ENCODE results near the gene FGD5. TPM values are rescaled to one million over a fixed set of nuclear protein-coding genes. Genes with fewer than 3 reads are reported as not detected.
A peak's percentile ranks its signal among the peaks of the same experiment; 100 is the strongest.

Gene FGD5
- total RNA-seq, 4 donors from 2014 or later, result 0.80 to 12.0 (median 3.9) TPM

DNA sequence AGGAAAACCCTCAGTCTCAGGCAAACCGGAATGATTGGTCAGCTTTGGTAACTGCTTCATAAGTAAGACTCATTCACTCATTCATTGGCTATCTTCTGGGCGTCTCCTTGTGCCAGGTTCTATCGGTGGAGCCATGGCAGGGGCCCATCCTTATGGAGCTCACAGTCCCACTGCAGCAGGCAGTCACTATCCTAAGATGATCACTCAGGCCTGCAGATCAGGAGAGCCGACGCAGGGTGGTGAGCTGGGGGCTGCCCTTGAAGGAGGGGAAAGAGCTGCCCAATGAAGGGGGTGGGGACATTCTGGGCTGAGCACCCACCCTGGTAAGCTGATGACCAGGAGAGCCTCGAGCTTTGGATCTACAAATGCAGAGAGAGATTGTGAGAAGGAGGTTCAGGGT lies 20.5 kb upstream of the FGD5 start:
- 63 to 67% methylated on average over 1 to 4 of the region's 6 CpGs for WGBS, 2 donors
- H3K27ac ChIP-seq, result no peak overlapping the region
- intact Hi-C loops (cut with DNase I), result no loop called here
- peaks cover 0 to 21% (median 19%) of the 10 kb centered on the region in 3 donors for H3K4me1 ChIP-seq
- no peaks in the 10 kb centered on the region for H3K36me3 ChIP-seq
- no peak overlapping the region for H3K4me3 ChIP-seq
- no peak for TF ChIP-seq POLR2A (IDR thresholded peaks at IDR 0.05)
- TF ChIP-seq, protein P1, sequence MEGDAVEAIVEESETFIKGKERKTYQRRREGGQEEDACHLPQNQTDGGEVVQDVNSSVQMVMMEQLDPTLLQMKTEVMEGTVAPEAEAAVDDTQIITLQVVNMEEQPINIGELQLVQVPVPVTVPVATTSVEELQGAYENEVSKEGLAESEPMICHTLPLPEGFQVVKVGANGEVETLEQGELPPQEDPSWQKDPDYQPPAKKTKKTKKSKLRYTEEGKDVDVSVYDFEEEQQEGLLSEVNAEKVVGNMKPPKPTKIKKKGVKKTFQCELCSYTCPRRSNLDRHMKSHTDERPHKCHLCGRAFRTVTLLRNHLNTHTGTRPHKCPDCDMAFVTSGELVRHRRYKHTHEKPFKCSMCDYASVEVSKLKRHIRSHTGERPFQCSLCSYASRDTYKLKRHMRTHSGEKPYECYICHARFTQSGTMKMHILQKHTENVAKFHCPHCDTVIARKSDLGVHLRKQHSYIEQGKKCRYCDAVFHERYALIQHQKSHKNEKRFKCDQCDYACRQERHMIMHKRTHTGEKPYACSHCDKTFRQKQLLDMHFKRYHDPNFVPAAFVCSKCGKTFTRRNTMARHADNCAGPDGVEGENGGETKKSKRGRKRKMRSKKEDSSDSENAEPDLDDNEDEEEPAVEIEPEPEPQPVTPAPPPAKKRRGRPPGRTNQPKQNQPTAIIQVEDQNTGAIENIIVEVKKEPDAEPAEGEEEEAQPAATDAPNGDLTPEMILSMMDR (IDR thresholded peaks at IDR 0.05), result no peak
- no peak for DNase-seq
- H3K9me3 ChIP-seq, result no peaks in the 10 kb centered on the region
- peaks cover 0 to 8% (median 0%) of the 10 kb centered on the region in 4 donors for H3K27me3 ChIP-seq

DNA sequence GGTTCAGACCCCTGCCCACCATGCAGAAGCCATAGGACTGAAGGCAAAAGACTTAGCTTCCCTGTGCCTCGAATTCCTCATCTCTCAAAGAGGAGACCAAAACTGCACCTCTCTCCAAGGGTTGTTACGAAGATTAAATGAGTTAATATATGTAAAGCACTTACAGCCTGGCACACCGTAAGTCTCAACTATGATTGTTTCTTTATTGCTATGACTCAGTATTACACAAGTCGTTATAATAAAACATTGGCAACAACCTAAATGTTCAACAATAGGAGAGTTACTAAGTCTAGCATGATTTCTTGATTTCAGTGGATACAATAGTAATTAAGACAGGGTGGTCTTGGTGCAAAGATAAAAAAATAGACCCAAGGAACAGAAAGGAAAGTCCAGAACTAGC lies 19.6 kb upstream of the FGD5 start:
- peaks cover 0 to 23% (median 13%) of the 10 kb centered on the region in 3 donors for H3K4me1 ChIP-seq
- no peaks in the 10 kb centered on the region for H3K36me3 ChIP-seq
- H3K9me3 ChIP-seq, result no peaks in the 10 kb centered on the region
- no peak for DNase-seq
- 28 to 63% methylated on average over 4 of the region's 4 CpGs for WGBS, 2 donors
- no peak overlapping the region for H3K27ac ChIP-seq
- peaks cover 0 to 13% (median 0%) of the 10 kb centered on the region in 4 donors for H3K27me3 ChIP-seq
- H3K4me3 ChIP-seq, result no peak overlapping the region
- intact Hi-C loops (cut with DNase I), result no loop called here
- TF ChIP-seq, protein P1 (IDR thresholded peaks at IDR 0.05), result no peak
- TF ChIP-seq POLR2A (IDR thresholded peaks at IDR 0.05), result no peak

DNA sequence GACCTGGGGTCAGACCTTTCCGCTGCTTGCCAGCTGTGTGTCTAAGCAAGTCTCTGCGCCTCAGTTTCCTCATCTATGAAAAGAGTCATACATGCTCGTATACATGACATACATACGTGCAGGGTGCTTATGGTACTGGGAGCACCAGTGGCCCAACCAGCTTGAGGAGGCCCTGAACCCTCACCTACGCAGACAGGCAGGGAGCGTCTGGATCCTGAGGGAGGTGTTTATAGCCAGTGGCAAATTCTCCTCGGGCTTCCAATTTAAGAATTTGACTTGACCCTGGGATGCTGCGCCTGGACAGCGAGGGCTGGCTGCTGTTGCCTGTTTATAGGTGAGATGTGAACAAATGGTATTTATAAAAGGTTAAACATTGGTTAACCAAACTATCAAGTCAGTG lies 17.7 kb upstream of the FGD5 start:
- intact Hi-C loops (cut with DNase I), result no loop called here
- Histone ChIP-seq H3K36me3 (no peaks in the 10 kb centered on the region), H3K27ac (no peak overlapping the region), H3K4me1 (peaks cover 0 to 40% (median 11%) of the 10 kb centered on the region in 3 donors), H3K4me3 (no peak overlapping the region), H3K27me3 (peaks cover 0 to 30% (median 0%) of the 10 kb centered on the region in 4 donors), H3K9me3 (no peaks in the 10 kb centered on the region)
- TF ChIP-seq, protein P1 (IDR thresholded peaks at IDR 0.05), result no peak
- TF ChIP-seq POLR2A (IDR thresholded peaks at IDR 0.05), result no peak
- WGBS, 2 donors, result 82 to 88% methylated on average over 4 to 7 of the region's 9 CpGs
- DNase-seq, result no peak

DNA sequence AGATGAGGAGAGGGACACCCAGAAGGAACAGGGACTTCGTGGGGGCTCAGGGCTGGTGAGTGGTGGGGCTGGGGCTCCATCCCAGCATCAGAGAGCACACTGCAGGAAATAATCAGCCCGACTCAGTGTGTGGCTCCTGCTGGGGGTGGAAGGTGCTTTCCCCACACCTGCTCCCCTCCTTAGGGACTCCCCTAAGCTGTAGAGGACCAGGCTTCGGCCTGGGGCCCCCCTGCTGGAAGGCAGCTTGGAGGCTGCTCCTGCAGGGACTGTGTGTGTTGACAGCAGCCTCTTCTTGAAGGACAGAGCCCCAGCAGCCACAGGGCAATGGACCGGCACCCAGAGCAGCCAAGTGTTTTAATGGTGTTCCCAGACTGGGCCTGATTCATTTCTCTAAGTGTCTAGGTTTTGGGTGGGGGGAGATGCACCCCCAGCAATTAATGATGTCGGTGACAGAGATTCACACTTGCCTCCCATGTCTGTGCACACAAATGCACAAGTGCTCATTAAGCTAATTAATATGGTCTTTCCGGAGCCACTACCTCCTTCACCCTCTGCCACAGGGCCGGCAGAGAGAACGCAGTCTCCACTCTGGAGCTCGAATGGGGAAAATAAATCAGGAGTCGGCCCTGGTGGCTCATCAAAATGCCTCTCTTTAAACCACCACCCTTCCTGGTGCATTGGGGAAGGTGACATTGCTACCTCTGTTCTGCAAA lies 16.9 kb upstream of the FGD5 start:
- intact Hi-C loops (cut with DNase I), result no loop called here
- Histone ChIP-seq H3K4me3 (no peak overlapping the region), H3K27me3 (peaks cover 0 to 32% (median 0%) of the 10 kb centered on the region in 4 donors), H3K9me3 (no peaks in the 10 kb centered on the region), H3K27ac (peak overlapping the region in 2 of 4 donors; percentile 11 to 37), H3K4me1 (peaks cover 0 to 40% (median 6%) of the 10 kb centered on the region in 3 donors), H3K36me3 (no peaks in the 10 kb centered on the region)
- WGBS, 2 donors, result 62 to 65% methylated on average over 5 to 8 of the region's 10 CpGs
- no peak for DNase-seq
- no peak for TF ChIP-seq POLR2A (IDR thresholded peaks at IDR 0.05)
- TF ChIP-seq, protein P1 (IDR thresholded peaks at IDR 0.05), result no peak

GRCh38 chr3:14802381-14802731 lies 16.4 kb upstream of the FGD5 start:
- Histone ChIP-seq H3K9me3 (no peaks in the 10 kb centered on the region), H3K4me3 (no peak overlapping the region), H3K36me3 (no peaks in the 10 kb centered on the region), H3K27me3 (peaks cover 0 to 37% (median 0%) of the 10 kb centered on the region in 4 donors), H3K27ac (peak overlapping the region in 2 of 4 donors; percentile 11 to 37), H3K4me1 (peaks cover 0 to 38% (median 6%) of the 10 kb centered on the region in 3 donors)
- DNase-seq, result no peak
- intact Hi-C loops (cut with DNase I), result no loop called here
- TF ChIP-seq, protein P1 (IDR thresholded peaks at IDR 0.05), result no peak
- TF ChIP-seq POLR2A (IDR thresholded peaks at IDR 0.05), result no peak
- 90% methylated on average over 2 of the region's 7 CpGs; no CpG with 5 or more reads in 1 of the 2 donors for WGBS, 2 donors

Measured in esophagus squamous epithelium (tissue), 5 donors.